D341Med (cell line): ENCODE data around the gene CCL24.
A peak's percentile ranks its signal among the peaks of the same experiment; 100 is the strongest.
"Not testable (repeated sequence)": the region's sequence is repeated elsewhere in the genome, so short reads cannot be mapped to it uniquely, and the experiment has no call there.

ENCODE experiments used
- DNase-seq: peaks from one replicate; pipeline ENCODE4 v3.0.0; 2012; ENCODE audit warnings: low spot score

Gene CCL24

GRCh38 chr7:75813781-75814236, at the start of gene CCL24:
Gene CCL24 (minus strand): TSS chr7:75813806. CDS start chr7:75813715, 91 bp downstream.
- no peak for DNase-seq

- no peak for DNase-seq
These were observed 48.0 kb upstream of the CCL24 start for GRCh38 chr7:75861636-75862035.

- DNase-seq, result no peak
These were observed 44.8 kb upstream of the CCL24 start for GRCh38 chr7:75858410-75858809.

- DNase-seq, result no peak
These were observed 42.9 kb upstream of the CCL24 start for GRCh38 chr7:75856536-75856935.

GRCh38 chr7:75854813-75855345, 41.3 kb upstream of the CCL24 start:
- not testable (repeated sequence) for DNase-seq

GRCh38 chr7:75854233-75854632, 40.6 kb upstream of the CCL24 start:
- no peak for DNase-seq

GRCh38 chr7:75850235-75850634, 36.6 kb upstream of the CCL24 start:
- no peak for DNase-seq

GRCh38 chr7:75849573-75849972, 36.0 kb upstream of the CCL24 start:
- DNase-seq, result no peak

GRCh38 chr7:75847707-75848106, 34.1 kb upstream of the CCL24 start:
- DNase-seq, result no peak

- DNase-seq, result not testable (repeated sequence)
These were observed 31.5 kb upstream of the CCL24 start for GRCh38 chr7:75845132-75845531.

- no peak for DNase-seq
These were observed 30.6 kb upstream of the CCL24 start for GRCh38 chr7:75844158-75844557.

- DNase-seq, result no peak
These were observed 30.1 kb upstream of the CCL24 start for GRCh38 chr7:75843613-75844116.

GRCh38 chr7:75842836-75843446, 29.3 kb upstream of the CCL24 start:
- no peak for DNase-seq

GRCh38 chr7:75840029-75840428, 26.4 kb upstream of the CCL24 start:
- DNase-seq, result no peak

- DNase-seq, result not testable (repeated sequence)
These were observed 24.8 kb upstream of the CCL24 start for GRCh38 chr7:75838281-75838930.

- no peak for DNase-seq
These were observed 23.2 kb upstream of the CCL24 start for GRCh38 chr7:75836798-75837197.

- no peak for DNase-seq
These were observed 22.2 kb upstream of the CCL24 start for GRCh38 chr7:75835688-75836285.

GRCh38 chr7:75833662-75834061, 20.1 kb upstream of the CCL24 start:
- DNase-seq, result not testable (repeated sequence)

GRCh38 chr7:75830978-75831377, 17.4 kb upstream of the CCL24 start:
- no peak for DNase-seq

- not testable (repeated sequence) for DNase-seq
These were observed 16.1 kb upstream of the CCL24 start for GRCh38 chr7:75829656-75830055.

- peak; percentile 20 for DNase-seq
These were observed 9.7 kb upstream of the CCL24 start for GRCh38 chr7:75823198-75823910.

- no peak for DNase-seq
These were observed 7.1 kb upstream of the CCL24 start for GRCh38 chr7:75820688-75821087.
